Pons (tissue), 1 donor: ENCODE data around the gene ARVCF.

Experiments used
- DNase-seq: peaks from one replicate; pipeline ENCODE4 v3.0.0-alpha.2; 2016; ENCODE audit warnings: low spot score

ARVCF gene

GRCh38 chr22:20017622-20017958, 967 bp upstream of the ARVCF start:
- no peak for DNase-seq

- no peak for DNase-seq
These were observed 471 bp downstream of the ARVCF start for GRCh38 chr22:20015971-20016733.

- no peak for DNase-seq
These were observed 1.4 kb downstream of the ARVCF start for GRCh38 chr22:20015187-20015625.

- DNase-seq = no peak
These were observed 2.0 kb downstream of the ARVCF start for GRCh38 chr22:20014526-20015186.

GRCh38 chr22:20013382-20013871, 3.2 kb downstream of the ARVCF start:
- DNase-seq = no peak

GRCh38 chr22:20012741-20013331, 3.8 kb downstream of the ARVCF start:
- no peak for DNase-seq

- no peak for DNase-seq
These were observed 4.5 kb downstream of the ARVCF start for GRCh38 chr22:20011993-20012740.

- no peak for DNase-seq
These were observed 5.3 kb downstream of the ARVCF start for GRCh38 chr22:20011123-20011992.

GRCh38 chr22:20010307-20011122, 6.1 kb downstream of the ARVCF start:
- no peak for DNase-seq

GRCh38 chr22:20009582-20010306, 6.9 kb downstream of the ARVCF start:
- no peak for DNase-seq

- DNase-seq = no peak
These were observed 7.6 kb downstream of the ARVCF start for GRCh38 chr22:20009018-20009491.

GRCh38 chr22:20008221-20008995, 8.2 kb downstream of the ARVCF start:
- DNase-seq = no peak

- DNase-seq = no peak
These were observed 12.2 kb downstream of the ARVCF start for GRCh38 chr22:20004464-20004863.

GRCh38 chr22:20003304-20003703, 13.3 kb downstream of the ARVCF start:
- no peak for DNase-seq

GRCh38 chr22:20002636-20003035, 14.0 kb downstream of the ARVCF start:
- no peak for DNase-seq

GRCh38 chr22:20002128-20002527, 14.5 kb downstream of the ARVCF start:
- no peak for DNase-seq

- DNase-seq = no peak
These were observed 15.5 kb downstream of the ARVCF start for GRCh38 chr22:20001082-20001638.

- DNase-seq = no peak
These were observed 16.2 kb downstream of the ARVCF start for GRCh38 chr22:20000246-20001081.
